Measurements from ENCODE around the gene WIPF3. TPM values are rescaled to one million over a fixed set of nuclear protein-coding genes. Genes with fewer than 3 reads are reported as not detected.

Gene WIPF3
- total RNA-seq, 2 donors from 2014 or later, result 1.7 to 2.1 TPM

DNA sequence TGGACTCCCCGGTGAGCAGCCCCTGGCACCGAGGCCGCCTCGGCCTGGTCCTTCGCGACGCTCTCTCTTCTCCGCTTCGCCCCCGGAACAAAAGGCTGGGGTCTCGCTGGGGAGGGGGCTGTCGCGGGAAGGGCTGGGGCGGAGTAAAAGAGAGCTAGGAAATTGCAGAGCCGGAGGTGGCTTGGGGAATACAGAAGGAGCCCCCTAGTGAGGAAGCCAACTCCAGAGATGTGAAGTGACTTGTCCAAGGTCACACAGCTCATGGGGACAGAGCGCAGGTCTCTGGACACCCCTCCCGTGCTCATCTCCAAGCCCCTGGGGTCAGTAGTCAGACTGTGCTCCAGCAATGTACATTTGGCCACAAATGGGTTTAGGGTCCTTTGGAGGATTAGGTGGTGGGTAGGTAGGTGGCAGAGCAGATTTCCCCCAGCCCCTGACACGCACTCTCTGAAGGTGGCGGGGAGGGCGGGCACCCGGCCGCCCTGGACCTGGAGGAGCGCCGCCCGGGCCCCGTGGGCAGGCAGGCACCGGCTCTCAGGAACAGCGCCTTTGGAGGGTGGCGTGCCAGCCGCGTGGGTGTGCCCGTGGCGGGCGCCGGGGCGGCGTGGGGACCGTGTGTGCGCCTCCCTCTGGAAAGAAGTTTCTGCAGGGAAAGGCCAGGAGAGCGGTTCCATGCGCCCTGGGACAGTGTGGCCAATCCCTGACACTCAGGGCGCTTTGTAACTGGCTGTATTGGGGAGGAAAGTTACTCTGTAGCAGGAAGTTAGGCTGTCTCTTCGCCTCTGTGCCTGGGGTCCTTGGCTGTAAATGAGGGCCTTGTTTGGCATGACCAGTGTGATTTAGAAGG lies 910 bp downstream of the WIPF3 start:
- peak; percentile 43 to 53 for DNase-seq

DNA sequence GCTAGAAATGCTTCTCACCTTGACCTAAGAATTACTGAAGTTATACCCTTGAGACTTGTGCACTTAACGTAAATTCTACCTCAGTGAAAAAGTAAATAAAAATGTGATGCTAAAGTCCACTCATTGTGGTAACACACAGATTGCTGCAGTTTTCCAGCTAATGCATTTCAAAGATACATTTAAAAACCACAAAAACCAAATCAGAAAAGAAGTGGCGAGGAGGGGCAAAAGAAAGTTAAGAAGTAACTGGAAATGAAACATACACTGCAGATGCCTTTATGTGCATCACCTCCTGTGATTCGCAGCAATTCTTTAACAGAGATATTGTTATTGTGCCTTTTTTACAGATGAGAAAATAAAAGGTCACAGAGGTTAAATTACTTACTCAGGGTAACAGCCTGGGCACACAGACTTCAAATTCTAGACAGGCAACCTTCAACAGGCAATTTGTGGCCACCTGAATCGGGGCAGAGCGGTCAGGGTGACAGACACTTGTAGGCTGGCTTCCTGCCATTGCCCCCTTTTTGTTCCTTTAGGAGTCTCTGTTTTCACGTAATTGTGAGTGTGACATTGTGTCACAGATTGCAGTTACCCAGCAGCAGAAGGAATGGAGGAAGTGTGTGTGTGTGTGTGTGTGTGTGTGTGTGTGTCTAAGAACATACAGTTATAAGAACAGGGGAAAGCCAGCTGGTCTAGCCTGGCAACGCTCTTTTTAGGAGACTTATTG lies 1.9 kb downstream of the WIPF3 start:
- no peak for DNase-seq
- ATAC-seq, result no peak
- intact Hi-C loops (cut with DNase I, micrococcal nuclease), result no loop called here

More for the DNA sequence above, 910 bp downstream of the WIPF3 start:
- intact Hi-C loops (cut with DNase I, micrococcal nuclease), result no loop called here
- ATAC-seq, result peak; percentile 83

- intact Hi-C loops (cut with DNase I, micrococcal nuclease), result no loop called here
- DNase-seq, result no peak
- ATAC-seq, result no peak
Observed at GRCh38 chr7:29809533-29810155, 3.3 kb downstream of the WIPF3 start.

DNA sequence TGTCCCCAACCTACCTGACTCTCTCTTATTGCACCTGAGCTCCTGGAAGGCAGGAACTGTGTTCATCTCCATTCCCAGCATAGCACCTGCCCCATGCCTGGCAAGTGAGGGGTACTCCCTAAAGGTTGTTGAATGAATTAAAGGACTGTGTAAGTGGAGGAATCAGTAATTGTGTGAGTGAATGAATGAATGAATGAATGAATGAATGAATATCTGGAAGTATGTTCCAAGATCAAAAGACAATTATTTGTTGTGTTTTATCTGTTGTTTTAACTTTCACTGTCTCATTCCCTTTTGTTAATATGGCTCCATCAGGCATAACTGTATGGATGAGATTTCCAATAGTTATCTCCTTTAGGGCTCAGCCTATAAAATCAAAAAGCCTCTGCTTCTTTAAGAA lies 4.0 kb downstream of the WIPF3 start:
- intact Hi-C loops (cut with DNase I, micrococcal nuclease), result no loop called here
- no peak for DNase-seq
- ATAC-seq, result no peak

- ATAC-seq (no peak), DNase-seq (no peak)
- intact Hi-C loops (cut with DNase I, micrococcal nuclease), result no loop called here
Observed at GRCh38 chr7:29810813-29811482, 4.6 kb downstream of the WIPF3 start.

DNA sequence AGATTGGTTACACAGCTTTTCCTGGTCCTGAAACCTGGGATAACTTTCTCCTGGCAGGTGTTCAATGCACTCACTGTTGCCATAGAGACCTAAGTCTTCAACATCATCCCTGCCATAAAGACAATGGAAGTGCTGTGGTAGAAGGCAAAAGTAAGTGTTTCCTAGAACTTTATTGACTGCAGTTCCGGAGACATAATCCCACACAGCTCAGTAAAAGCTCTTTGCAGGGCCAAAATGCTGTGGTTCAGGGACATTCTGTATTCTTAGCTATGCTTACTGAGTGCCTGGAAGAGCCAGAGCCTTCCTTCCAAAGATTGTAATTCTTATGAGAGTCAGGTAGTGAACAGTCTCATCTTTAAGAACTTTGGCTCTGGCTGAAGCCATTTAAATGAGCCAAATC lies 5.3 kb downstream of the WIPF3 start:
- intact Hi-C loops (cut with DNase I, micrococcal nuclease), result no loop called here
- ATAC-seq (no peak), DNase-seq (no peak)

- intact Hi-C loops (cut with DNase I, micrococcal nuclease), result no loop called here
- no peak for DNase-seq
- no peak for ATAC-seq
Observed at GRCh38 chr7:29812185-29812876, 6.0 kb downstream of the WIPF3 start.

DNA sequence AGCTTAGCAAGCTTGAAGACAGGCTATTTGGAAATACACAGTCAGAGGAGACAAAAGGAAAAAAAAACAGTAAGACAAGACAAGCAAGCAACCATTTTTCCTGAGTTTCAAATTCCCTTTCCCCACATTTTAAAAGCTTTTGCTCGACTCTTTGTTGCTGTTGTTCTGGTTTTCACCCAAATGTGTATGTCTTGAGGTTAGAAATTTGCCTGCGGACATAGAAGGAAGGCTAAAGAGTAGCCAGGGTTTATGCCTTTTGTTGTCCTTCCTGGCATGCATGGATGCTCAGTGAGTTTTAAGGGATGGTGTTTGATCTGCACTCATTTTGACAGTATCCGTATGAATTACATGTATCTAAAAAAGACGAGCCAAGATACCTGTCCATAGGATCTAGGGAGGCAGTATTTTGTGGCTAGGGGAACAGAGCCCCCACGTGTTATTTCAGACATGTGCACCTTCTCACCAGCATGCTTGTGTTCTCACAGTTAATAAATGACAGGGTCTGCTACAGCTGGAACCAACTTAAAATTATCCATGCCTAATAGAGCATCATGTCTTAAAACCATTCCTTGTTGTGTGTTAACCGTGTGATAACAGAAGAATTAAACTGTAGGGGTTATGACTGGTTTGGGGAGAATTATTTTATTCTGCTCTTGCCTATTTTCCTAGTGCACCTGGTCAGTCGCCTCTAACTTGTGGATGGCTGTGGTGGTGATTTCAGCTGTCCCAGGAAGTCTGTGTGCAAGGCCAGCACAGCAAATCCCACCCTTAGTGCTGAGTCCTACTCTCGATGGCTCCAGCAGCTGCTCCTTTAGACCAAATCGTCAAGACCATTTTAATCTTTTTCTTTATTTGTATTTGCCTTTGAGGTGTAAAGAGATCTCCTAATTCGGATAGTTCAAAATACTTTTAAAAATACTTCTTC lies 9.1 kb downstream of the WIPF3 start:
- intact Hi-C loops (cut with DNase I, micrococcal nuclease), result no loop called here
- no peak for DNase-seq
- no peak for ATAC-seq

DNA sequence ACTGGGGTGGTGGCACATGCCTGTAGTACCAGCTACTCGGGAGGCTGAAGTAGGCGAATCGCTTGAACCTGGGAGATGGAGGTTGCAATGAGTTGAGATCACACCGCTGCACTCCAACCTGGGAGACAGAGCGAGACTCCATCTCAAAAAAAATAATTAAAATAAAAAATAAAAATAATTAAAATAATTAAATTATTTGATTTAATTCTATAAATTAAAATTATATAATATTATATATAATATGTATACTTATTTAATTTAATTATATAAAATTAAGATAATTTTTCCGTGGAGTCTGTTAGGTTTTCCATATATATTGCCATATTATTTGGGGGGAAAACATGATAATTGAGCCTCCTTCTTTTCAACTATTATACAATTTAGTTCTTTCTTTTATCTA lies 12.0 kb downstream of the WIPF3 start:
- intact Hi-C loops (cut with DNase I, micrococcal nuclease), result no loop called here
- no peak for DNase-seq
- ATAC-seq, result no peak

GRCh38 chr7:29825775-29826529 lies 19.6 kb downstream of the WIPF3 start:
- ATAC-seq (no peak), DNase-seq (no peak)
- intact Hi-C loops (cut with DNase I, micrococcal nuclease), result no loop called here

- ATAC-seq (no peak), DNase-seq (no peak)
- intact Hi-C loops (cut with DNase I, micrococcal nuclease), result no loop called here
Observed at GRCh38 chr7:29826530-29826822, 20.2 kb downstream of the WIPF3 start.

GRCh38 chr7:29826904-29827303 lies 20.6 kb downstream of the WIPF3 start:
- ATAC-seq (no peak), DNase-seq (no peak)
- intact Hi-C loops (cut with DNase I, micrococcal nuclease), result no loop called here

DNA sequence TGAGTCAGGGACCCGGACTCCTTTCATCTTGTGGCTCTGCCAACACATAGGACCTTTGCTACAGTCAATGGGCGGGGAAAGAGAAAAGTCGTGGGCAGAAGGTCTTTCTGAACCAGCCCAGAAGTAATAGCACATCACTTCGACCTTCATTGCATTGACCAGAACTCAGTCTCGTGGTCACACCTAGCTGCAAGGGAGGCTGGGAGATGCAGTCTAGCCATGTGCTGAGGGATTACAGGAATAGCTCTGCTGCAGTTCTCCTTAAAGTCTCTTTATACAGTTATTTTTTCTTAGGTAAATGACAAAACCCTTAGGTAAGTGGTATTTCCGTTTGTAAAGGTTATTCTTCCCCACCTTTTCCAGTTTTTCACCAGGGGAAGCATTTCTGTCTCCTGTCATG lies 25.4 kb downstream of the WIPF3 start:
- intact Hi-C loops (cut with DNase I, micrococcal nuclease), result no loop called here
- ATAC-seq (no peak), DNase-seq (no peak)

DNA sequence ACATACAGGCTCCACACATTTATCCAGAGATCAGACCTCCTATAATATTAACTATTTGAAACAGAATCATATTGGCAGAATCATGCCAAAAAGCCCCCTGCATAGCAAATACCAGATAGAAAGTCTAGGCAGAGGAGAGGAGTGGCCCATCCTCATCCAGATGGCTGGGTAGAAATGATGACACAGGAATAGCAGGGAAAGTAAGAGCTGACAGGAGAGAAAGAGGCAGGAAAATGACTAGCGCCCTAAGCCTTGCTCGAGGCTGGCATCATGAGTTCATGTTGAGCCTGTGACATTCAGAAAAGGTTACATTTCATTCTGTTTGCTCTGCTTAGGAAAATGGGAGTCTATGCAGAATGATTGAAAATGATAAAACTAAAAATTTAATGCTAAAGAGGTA lies 27.6 kb downstream of the WIPF3 start:
- ATAC-seq, result no peak
- DNase-seq, result no peak
- intact Hi-C loops (cut with DNase I, micrococcal nuclease), result no loop called here

GRCh38 chr7:29835718-29836117 lies 29.4 kb downstream of the WIPF3 start:
- no peak for DNase-seq
- ATAC-seq, result no peak
- intact Hi-C loops (cut with DNase I, micrococcal nuclease), result no loop called here

- intact Hi-C loops (cut with DNase I, micrococcal nuclease), result no loop called here
- no peak for ATAC-seq
Observed at GRCh38 chr7:29839302-29839701, 33.0 kb downstream of the WIPF3 start.

DNA sequence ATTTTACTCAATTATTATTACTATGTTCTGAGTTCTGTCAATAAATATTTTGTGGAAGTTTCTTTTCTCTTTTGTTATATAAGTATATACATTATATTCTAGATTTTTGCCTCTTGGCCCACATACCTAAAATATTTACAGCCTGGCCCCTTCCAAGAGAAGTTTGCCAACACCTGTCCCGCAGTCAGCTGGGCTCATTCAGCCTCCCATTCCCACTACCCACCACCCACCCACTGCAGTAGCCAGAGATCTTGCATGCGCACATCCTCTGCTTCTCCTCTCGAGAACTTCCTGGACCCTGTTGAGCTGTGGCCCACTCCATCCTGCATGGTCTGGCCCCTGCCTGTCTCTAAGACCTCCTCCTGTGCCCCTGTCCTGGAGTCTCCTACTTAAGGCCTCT lies 33.6 kb downstream of the WIPF3 start:
- intact Hi-C loops (cut with DNase I, micrococcal nuclease), result no loop called here
- DNase-seq, result no peak
- ATAC-seq, result no peak

More at GRCh38 chr7:29839302-29839701, 33.0 kb downstream of the WIPF3 start:
- peak in 1 of 2 donors; percentile 14 for DNase-seq
